Measurements from ENCODE around the gene MIPOL1. TPM values are rescaled to one million over a fixed set of nuclear protein-coding genes. Genes with fewer than 3 reads are reported as not detected.

MIPOL1 gene
- total and polyA plus RNA-seq, 2 donors from 2014 or later = 4.4 to 14.8 TPM

GRCh38 chr14:37595809-37596621, 398.3 kb downstream of the MIPOL1 start:
- peak; percentile 29 to 72 (median 45) for DNase-seq
- TF ChIP-seq CTCF (IDR thresholded peaks at IDR 0.05; ENCODE audit: borderline replicate concordance, extremely low read depth, insufficient read depth) = no peak
- Histone ChIP-seq H3K27ac (ENCODE audit: low read depth in 2 of 2, low read length in 2 of 2) (no peak overlapping the region), H3K9ac (ENCODE audit: low read length in 3 of 3) (no peak overlapping the region), H3K27me3 (ENCODE audit: control insufficient read depth, insufficient read depth, low read length) (peaks cover 76% of the 10 kb centered on the region), H3K4me1 (ENCODE audit: control insufficient read depth in 2 of 3, insufficient read depth in 2 of 3, low read depth in 1 of 3, low read length in 3 of 3) (peaks cover 0 to 9% (median 0%) of the 10 kb centered on the region in 3 donors), H3K9me3 (ENCODE audit: control insufficient read depth in 2 of 3, insufficient read depth in 1 of 3, low read length in 3 of 3) (no peaks in the 10 kb centered on the region), H3K4me3 (ENCODE audit: low read length in 3 of 3) (no peak overlapping the region), H3K36me3 (ENCODE audit: control insufficient read depth in 2 of 3, insufficient read depth in 3 of 3, low read length in 3 of 3) (no peaks in the 10 kb centered on the region)
- intact Hi-C loops (cut with DNase I) = no loop called here
- no peak for FAIRE-seq

GRCh38 chr14:37596790-37597472, 399.2 kb downstream of the MIPOL1 start:
- no peak for DNase-seq
- peaks cover 0 to 9% (median 0%) of the 10 kb centered on the region in 3 donors for H3K4me1 ChIP-seq (ENCODE audit: control insufficient read depth in 2 of 3, insufficient read depth in 2 of 3, low read depth in 1 of 3, low read length in 3 of 3)
- peaks cover 83% of the 10 kb centered on the region for H3K27me3 ChIP-seq (ENCODE audit: control insufficient read depth, insufficient read depth, low read length)
- no peak overlapping the region for H3K4me3 ChIP-seq (ENCODE audit: low read length in 3 of 3)
- no peak for TF ChIP-seq CTCF (IDR thresholded peaks at IDR 0.05; ENCODE audit: borderline replicate concordance, extremely low read depth, insufficient read depth)
- intact Hi-C loops (cut with DNase I) = no loop called here
- no peaks in the 10 kb centered on the region for H3K36me3 ChIP-seq (ENCODE audit: control insufficient read depth in 2 of 3, insufficient read depth in 3 of 3, low read length in 3 of 3)
- no peak overlapping the region for H3K9ac ChIP-seq (ENCODE audit: low read length in 3 of 3)
- FAIRE-seq = no peak
- H3K27ac ChIP-seq (ENCODE audit: low read depth in 2 of 2, low read length in 2 of 2) = no peak overlapping the region
- no peaks in the 10 kb centered on the region for H3K9me3 ChIP-seq (ENCODE audit: control insufficient read depth in 2 of 3, insufficient read depth in 1 of 3, low read length in 3 of 3)

- Histone ChIP-seq H3K4me3 (ENCODE audit: low read length in 3 of 3) (no peak overlapping the region), H3K4me1 (ENCODE audit: control insufficient read depth in 2 of 3, insufficient read depth in 2 of 3, low read depth in 1 of 3, low read length in 3 of 3) (peaks cover 0 to 9% (median 0%) of the 10 kb centered on the region in 3 donors), H3K27ac (ENCODE audit: low read depth in 2 of 2, low read length in 2 of 2) (no peak overlapping the region), H3K27me3 (ENCODE audit: control insufficient read depth, insufficient read depth, low read length) (peaks cover 84% of the 10 kb centered on the region), H3K9me3 (ENCODE audit: control insufficient read depth in 2 of 3, insufficient read depth in 1 of 3, low read length in 3 of 3) (no peaks in the 10 kb centered on the region), H3K36me3 (ENCODE audit: control insufficient read depth in 2 of 3, insufficient read depth in 3 of 3, low read length in 3 of 3) (no peaks in the 10 kb centered on the region), H3K9ac (ENCODE audit: low read length in 3 of 3) (no peak overlapping the region)
- TF ChIP-seq CTCF (IDR thresholded peaks at IDR 0.05; ENCODE audit: borderline replicate concordance, extremely low read depth, insufficient read depth) = no peak
- intact Hi-C loops (cut with DNase I) = no loop called here
- FAIRE-seq = no peak
- DNase-seq = peak in 2 of 5 donors; percentile 33 to 34
Measured at GRCh38 chr14:37597538-37597913, 399.8 kb downstream of the MIPOL1 start.
